ENCODE measurements around the gene SEC61B. TPM values are rescaled to one million over a fixed set of nuclear protein-coding genes. Genes with fewer than 3 reads are reported as not detected.

Gene SEC61B
- total RNA-seq, 4 donors from 2014 or later: 66.5 to 134 (median 84.9) TPM

DNA sequence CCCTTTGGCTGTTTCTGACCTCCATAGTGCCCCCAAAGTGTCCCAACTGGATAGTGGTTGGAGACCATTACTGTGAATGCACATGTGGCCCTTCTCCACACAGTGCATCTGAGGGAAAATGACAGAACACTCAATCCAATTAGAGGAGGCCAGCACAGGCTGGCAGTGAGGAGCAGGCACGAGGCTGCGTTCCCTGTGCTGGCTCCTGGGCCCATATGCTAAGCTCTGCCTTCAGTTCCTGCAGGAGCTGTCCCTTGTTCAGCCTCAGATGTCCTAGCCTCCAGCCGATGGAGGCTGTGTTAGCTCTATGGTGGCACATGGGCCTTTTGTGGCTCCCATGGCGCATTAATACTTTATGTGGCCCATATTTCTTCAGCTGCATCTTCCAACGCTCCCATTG is 36.1 kb upstream of the SEC61B start:
- WGBS: 91% methylated on average over 5 of the region's 5 CpGs

GRCh38 chr9:99187311-99187710 is 34.8 kb upstream of the SEC61B start:
- DNase-seq (ENCODE audit: low spot score in 2 of 2): no peak
- TF ChIP-seq CTCF (IDR thresholded peaks at IDR 0.05) (no peak), EP300 (IDR thresholded peaks at IDR 0.05) (no peak), POLR2AphosphoS5 (IDR thresholded peaks at IDR 0.05) (no peak), POLR2A (IDR thresholded peaks at IDR 0.05) (no peak)
- H3K36me3 ChIP-seq: no peaks in the 10 kb centered on the region
- no peak overlapping the region for H3K27ac ChIP-seq
- H3K4me1 ChIP-seq: peaks cover 15% of the 10 kb centered on the region
- no peak overlapping the region for H3K4me3 ChIP-seq
- 83% methylated on average over 4 of the region's 4 CpGs for WGBS
- peaks cover 3% of the 10 kb centered on the region for H3K27me3 ChIP-seq
- H3K9me3 ChIP-seq: no peaks in the 10 kb centered on the region

More for the DNA sequence above, 36.1 kb upstream of the SEC61B start:
- Histone ChIP-seq H3K4me3 (no peak overlapping the region), H3K27me3 (peaks cover 3% of the 10 kb centered on the region), H3K4me1 (peaks cover 15% of the 10 kb centered on the region), H3K9me3 (no peaks in the 10 kb centered on the region), H3K27ac (no peak overlapping the region), H3K36me3 (no peaks in the 10 kb centered on the region)
- TF ChIP-seq EP300 (IDR thresholded peaks at IDR 0.05) (no peak), CTCF (IDR thresholded peaks at IDR 0.05) (no peak)
- no peak for DNase-seq (ENCODE audit: low spot score in 2 of 2)

DNA sequence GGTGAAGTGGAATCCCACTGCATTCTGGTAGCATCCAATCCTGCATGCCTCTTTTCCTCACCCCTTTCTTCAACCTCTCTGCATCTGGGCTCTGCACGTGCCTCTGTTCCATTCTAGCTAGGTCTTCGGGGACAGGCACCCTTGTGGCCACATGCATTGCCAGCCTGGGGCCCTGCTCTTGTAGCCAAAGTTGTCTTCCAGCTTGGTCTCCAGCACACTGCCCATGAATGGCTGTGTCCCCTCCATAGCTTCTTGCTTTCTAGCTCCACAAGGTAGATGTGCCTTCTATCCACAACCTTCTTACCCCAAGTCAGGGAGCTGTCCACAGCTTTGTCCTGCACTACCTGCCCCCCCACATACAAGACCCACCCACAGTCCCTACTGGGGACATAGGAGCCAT is 32.9 kb upstream of the SEC61B start:
- 53% methylated on average over 2 of the region's 2 CpGs for WGBS
- Histone ChIP-seq H3K27ac (no peak overlapping the region), H3K4me3 (no peak overlapping the region), H3K4me1 (peaks cover 10% of the 10 kb centered on the region), H3K9me3 (no peaks in the 10 kb centered on the region), H3K27me3 (peaks cover 3% of the 10 kb centered on the region), H3K36me3 (no peaks in the 10 kb centered on the region)
- no peak for TF ChIP-seq POLR2AphosphoS5 (IDR thresholded peaks at IDR 0.05)
- no peak for DNase-seq (ENCODE audit: low spot score in 2 of 2)

DNA sequence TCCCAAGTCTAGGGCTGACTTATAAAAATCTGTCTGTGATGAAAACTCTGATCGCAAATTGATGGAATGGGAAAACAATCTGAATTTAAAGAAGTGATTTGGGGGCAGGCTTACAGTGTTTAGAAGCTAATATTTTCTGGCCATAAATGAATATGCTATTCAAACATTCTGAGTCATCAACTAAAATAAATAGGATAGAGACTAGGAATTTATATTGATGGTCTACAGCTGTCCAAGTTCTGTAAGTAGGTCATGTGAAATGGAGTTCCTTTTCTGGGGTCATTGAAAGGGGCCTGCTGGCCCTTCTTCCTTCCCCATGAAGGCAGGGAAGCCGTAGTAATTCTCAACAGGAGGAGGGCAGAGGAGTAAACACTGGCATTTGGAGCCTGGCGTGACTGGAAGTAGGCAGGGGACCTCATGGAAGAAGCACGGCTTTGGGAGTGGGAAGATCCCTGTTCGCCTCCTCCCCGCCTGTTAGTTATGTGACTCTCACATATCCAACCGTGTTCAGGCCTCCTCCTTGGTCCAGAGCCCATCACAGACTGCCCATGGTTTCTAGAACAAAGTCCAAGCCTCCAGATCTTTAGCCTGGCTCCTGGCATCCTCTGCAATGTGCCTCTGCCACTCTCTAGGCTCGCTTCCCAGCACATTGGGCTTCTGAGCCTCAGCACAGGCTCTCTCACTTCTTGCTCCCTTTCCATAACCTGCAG is 32.0 kb upstream of the SEC61B start:
- H3K27me3 ChIP-seq: peaks cover 3% of the 10 kb centered on the region
- H3K9me3 ChIP-seq: no peaks in the 10 kb centered on the region
- WGBS: 80% methylated on average over 8 of the region's 8 CpGs
- no peak overlapping the region for H3K4me3 ChIP-seq
- TF ChIP-seq CTCF (IDR thresholded peaks at IDR 0.05): no peak
- no peaks in the 10 kb centered on the region for H3K36me3 ChIP-seq
- peaks cover 1% of the 10 kb centered on the region for H3K4me1 ChIP-seq
- DNase-seq (ENCODE audit: low spot score in 2 of 2): no peak
- H3K27ac ChIP-seq: no peak overlapping the region

DNA sequence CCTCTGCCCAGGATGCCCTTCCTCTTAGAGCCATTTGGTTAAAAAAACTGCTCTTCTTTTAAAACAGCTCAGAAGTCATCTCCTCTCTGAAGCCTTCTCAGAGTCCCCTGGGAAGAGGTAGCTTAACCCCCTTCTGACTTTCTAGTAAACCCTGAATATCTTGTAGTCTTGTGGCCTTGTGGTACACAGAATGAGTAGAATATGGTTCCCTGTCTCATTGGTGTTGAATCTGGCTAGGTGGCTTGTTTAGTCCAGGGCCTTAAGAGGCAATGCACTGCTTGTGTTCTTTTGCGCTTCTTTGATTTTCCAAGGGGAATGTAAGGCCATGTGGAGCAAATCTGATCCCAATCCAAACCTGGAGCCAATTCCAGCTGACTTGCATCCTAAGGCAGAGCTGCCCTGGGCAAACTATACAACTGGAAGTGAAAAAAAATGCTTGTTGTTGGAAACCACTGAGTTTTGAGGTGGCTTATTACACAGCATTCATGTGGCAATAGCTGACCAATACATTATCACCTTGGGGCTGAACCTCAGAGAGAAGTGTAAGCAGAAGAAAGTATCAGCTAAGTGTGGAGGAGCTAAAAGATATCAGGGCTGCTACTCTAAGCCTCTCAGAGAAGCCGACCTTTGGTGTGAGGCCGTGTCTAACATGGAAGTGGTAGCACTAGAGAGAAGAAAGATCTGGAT is 31.3 kb upstream of the SEC61B start:
- DNase-seq (ENCODE audit: low spot score in 2 of 2): no peak
- Histone ChIP-seq H3K9me3 (no peaks in the 10 kb centered on the region), H3K4me3 (no peak overlapping the region), H3K4me1 (no peaks in the 10 kb centered on the region), H3K27me3 (peaks cover 3% of the 10 kb centered on the region), H3K36me3 (no peaks in the 10 kb centered on the region), H3K27ac (no peak overlapping the region)
- 100% methylated on average over 3 of the region's 3 CpGs for WGBS
- no peak for TF ChIP-seq CTCF (IDR thresholded peaks at IDR 0.05)
- no peak for TF ChIP-seq POLR2A (IDR thresholded peaks at IDR 0.05)
- TF ChIP-seq EP300 (IDR thresholded peaks at IDR 0.05): no peak
- no peak for TF ChIP-seq POLR2AphosphoS5 (IDR thresholded peaks at IDR 0.05)
